ENCODE measurements around the gene ZBTB22. TPM values are rescaled to one million over a fixed set of nuclear protein-coding genes. Genes with fewer than 3 reads are reported as not detected.
"Not testable (repeated sequence)": the region's sequence is repeated elsewhere in the genome, so short reads cannot be mapped to it uniquely, and the experiment has no call there.

Gene ZBTB22
- total RNA-seq, 1 donor from 2014 or later, result 19.9 TPM

DNA sequence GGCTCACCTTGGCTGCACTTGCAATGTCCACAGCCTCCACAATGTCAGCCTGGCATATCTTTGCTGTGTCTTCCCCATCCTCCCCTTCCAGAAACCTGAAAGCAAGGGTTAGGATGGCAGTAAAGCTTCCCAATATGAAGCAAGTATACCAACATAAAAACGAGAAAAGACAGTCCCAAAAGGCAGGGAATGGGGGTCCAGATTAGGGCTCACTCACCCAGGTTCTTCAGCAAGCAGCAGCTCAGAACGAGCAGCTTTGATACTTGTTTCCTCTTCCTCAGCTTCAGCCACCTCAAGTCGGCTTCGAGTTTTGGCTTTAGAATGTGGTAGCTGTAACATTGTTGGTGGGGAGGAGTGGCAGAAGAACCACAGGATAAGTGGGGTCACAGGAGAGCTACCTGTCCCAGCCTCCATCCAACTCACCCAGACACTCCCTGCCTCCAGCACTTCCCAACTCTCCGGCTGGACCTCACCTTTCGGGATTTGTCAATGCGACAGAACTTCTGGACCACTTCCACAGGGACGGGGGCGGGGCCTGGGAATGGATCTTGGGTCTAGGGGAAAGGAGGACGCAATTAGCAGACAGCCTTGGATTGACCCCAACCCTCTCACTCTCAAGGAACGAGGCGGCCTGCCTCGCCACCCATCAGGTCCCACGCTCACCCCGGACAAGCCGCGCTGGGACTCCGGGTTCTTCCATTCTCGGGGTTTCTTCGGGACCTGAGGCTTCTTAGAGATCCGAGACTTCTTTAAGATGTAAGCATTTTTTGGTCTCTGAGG, 29.2 kb downstream of the ZBTB22 start:
- no peak for DNase-seq (ENCODE audit: low spot score)
- intact Hi-C loops (cut with DNase I), result no loop called here

DNA sequence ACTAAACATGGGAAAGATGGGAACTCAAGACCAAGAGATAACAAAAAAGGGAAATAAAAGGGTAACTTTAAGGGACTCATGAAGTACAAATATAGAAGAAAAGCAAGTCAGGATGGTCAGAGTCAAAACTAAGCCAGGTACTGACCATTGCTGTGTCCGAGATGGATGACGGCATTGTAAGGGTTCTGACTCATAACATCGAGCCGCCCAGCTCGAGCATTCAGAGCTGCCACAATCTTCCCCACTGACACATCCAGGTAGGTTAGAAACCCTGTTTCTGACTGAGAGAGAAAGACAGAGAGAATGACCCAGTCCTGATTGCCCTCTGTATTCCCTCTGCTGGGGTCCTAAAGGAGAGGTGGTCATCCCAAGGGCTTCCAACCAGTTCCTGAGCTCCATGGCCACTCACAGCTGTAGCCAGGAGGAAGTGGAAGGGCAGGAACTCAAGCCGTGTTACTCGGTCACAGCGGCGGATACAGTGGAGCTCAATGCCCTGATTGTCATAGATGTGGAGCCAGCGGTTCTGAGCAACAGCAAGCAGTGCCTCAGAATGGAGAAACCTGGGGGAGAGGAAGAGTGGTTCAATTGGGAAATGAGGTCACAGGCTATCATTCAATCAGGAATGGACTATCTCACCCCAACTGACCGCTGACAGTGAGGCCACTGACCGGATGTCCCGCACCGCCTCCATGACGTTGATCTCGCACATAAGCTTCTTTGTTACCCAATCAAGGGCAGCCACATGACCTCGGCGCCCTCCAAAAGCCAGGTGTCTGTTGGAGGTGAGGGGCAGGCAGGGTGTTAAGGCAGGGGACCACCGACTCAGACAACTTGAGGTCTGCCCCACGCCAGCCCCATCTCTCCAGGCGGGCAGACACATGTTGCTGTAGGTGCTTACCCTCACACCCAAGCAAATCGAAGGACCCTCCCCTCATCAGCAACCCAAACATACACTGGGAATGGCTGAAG, 30.3 kb downstream of the ZBTB22 start:
- intact Hi-C loops (cut with DNase I), result no loop called here
- DNase-seq (ENCODE audit: low spot score), result no peak

DNA sequence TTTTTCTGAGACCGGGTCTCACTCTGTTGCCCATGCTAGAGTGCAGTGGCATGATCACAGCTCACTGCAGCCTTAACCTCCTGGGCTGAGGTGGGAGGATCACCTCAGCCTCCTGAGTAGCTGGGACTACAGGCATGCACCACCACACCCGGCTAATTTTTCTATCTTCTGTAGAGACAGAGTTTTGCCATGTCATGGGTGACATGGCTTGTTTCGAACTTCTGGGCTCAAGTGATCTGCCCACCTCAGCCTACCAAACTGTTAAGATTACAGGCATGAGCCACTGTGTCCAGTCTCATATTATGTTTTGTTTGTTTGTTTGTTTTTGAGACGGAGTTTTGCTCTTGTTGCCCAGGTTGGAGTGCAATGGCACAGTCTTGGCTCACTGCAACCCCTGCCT, 32.3 kb downstream of the ZBTB22 start:
- DNase-seq (ENCODE audit: low spot score); intact Hi-C loops (cut with DNase I): not testable (repeated sequence)

DNA sequence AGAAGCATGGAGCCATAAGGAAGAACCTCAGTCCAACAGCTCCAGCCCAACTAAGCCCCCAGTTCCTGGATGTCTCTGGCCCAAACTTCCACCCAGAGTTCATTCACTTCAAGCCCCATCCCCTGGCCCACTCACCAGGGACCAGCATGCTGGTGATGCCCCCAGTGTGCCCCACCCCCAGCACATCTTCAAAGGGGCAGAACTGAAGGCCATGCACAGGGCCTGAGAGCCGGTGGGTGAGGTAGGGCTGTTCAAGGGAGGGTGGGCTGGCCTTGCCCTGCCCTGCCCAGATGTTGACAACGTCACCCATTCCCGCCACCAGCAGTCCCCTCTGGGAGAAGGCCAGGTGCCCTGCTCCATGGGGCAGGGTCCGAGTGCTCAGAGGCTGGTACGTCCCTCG, 37.0 kb downstream of the ZBTB22 start:
- intact Hi-C loops (cut with DNase I), result loop anchor here (2.0 kb wide), 1 partner anchor 64 kb away; no protein-coding TSS in a partner anchor
- DNase-seq (ENCODE audit: low spot score), result no peak

DNA sequence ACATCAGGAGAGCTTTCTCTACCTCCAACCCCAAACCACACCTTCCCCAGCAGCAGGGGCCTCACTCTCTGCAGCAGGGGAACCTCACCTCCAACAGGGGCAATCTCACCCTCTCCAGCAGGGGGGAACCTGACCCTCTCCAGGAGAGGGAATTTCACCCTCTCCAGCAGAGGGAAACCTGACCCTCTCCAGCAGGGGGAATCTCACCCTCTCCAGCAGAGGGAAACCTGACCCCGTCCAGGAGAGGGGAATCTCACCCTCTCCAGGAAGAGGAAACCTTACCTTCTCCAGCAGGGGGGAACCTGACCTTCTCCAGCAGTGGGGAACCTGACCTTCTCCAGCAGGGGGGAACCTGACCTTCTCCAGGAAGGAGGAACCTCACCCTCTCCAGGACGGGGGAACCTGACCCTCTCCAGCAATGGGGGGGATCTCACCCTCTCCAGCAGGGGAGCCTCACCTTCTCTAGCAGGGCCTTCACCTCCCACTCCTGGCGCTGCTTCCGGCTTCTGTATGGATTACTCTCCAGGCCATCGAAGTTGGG, 37.5 kb downstream of the ZBTB22 start:
- intact Hi-C loops (cut with DNase I), result loop anchor here (2.0 kb wide), 1 partner anchor 65 kb away; no protein-coding TSS in a partner anchor
- DNase-seq (ENCODE audit: low spot score), result no peak

DNA sequence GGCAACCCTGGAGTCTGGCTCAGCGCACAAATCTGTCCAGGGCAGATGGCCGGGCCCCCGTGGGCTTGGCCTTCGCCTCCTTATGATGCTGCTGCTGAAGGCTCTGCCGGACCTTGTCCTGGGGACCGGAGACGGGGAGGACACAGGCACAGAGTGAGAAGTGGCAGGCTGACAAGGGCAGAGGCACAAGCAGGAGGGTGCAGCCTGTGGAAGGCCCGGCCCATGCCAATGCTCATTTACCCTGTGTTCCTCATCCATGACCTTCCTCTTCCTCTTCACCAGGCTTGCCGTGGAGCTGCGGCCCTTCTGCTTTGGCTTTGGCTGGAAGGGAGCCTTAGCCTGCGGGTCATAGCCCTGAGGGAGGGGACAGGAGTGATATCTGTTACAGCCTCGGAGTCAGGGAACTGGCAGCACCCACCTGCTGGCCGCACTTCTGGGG, 38.3 kb downstream of the ZBTB22 start:
- intact Hi-C loops (cut with DNase I), result no loop called here

DNA sequence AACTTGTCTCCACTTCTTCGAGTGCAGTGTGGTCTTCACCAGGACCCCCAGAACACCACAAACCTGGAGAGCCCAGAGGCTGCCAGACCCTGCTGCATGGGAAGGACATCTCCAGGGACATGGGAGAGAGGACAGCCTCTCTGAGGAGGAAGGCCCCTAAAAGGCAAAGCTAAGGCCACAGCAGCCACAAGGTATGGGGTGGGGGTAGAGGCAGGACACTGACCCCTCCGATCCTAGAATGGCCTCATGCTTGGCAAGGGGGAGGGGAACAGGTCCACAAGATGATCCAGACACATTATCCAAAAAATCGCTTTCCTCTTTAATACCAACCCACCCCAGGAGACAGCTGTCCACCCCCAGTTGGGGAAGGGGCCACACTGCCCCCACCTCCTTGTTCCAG, 38.7 kb downstream of the ZBTB22 start:
- intact Hi-C loops (cut with DNase I), result no loop called here

More for the DNA sequence above, 38.3 kb downstream of the ZBTB22 start:
- no peak for DNase-seq (ENCODE audit: low spot score)

DNA sequence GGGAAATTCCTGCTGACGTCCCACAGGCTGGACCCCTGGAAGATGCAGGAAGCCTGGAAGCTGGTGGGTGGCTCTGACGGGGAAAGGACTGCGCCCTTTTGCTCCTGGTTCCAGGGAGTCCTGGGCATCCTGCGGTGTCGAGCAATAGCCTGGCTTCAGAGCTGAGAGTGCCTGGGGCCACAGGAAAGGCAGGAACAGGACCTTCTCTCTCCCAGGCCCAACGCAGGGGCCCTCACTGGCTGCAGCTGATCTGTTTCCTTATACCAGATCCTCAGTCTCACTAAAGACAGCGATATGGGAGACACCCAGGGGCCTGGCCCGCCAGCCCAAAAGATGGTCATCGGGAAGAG, 39.2 kb downstream of the ZBTB22 start:
- no peak for DNase-seq (ENCODE audit: low spot score)
- intact Hi-C loops (cut with DNase I), result no loop called here

More for the DNA sequence above, 38.7 kb downstream of the ZBTB22 start:
- DNase-seq (ENCODE audit: low spot score), result no peak

DNA sequence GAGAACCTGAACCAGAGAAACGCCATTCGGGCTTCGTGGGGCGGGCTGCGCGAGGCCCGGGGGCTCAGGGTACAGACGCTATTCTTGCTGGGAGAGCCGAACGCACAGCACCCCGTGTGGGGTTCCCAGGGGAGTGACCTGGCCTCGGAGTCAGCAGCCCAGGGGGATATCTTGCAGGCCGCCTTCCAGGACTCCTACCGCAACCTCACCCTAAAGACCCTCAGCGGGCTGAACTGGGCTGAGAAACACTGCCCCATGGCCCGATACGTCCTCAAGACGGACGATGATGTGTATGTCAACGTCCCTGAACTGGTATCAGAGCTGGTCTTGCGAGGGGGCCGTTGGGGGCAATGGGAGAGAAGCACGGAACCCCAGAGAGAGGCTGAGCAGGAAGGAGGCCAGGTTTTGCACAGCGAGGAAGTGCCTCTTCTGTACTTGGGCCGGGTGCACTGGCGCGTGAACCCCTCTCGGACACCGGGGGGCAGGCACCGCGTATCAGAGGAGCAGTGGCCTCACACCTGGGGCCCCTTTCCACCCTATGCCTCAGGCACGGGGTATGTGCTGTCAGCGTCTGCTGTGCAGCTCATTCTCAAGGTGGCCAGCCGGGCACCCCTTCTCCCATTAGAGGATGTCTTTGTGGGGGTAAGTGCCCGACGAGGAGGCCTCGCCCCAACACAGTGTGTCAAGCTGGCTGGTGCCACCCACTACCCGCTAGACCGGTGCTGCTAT, 39.7 kb downstream of the ZBTB22 start:
- no peak for DNase-seq (ENCODE audit: low spot score)
- intact Hi-C loops (cut with DNase I), result loop anchor here (1.0 kb wide), 1 partner anchor 21 kb away; no protein-coding TSS in a partner anchor

DNA sequence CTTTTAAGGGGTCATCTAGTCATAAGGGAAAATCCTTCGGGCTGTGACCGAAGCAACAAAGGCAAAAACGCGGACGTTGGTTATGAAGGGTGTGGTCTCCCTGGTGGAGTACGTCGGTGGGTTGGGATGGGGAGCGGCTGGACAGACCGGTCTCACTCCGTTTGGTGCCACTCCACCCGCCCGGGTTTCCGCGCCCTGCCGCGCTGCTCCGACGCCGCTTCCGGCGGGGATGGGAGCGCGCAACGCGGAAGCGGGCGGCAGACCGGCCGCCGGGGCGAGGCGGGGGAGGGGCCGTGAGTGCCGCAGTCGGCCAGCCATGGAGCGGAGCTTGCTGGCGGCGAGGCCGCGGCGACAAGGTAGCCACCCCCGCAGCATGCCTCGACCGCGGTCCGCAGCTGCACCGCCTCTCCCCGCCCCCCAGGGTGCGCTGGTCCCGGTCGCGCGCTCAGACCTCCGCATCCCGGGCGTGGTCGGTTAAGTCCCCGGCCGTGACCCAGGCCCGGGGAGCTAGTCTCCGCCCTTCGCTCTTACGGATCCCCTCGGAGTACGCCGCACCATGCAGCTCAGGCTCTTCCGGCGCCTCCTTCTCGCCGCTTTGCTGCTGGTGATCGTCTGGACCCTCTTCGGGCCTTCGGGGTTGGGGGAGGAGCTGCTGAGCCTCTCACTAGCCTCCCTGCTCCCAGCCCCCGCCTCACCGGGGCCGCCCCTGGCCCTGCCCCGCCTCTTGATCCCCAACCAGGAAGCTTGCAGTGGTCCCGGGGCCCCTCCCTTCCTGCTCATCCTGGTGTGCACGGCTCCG, 40.5 kb downstream of the ZBTB22 start, which contains the start of gene B3GALT4:
Gene B3GALT4, plus strand, starts transcription at position 260 of the 799 bp plus-strand sequence. Its CDS starts 297 bp downstream, at position 557.
- peak; percentile 90 for DNase-seq (ENCODE audit: low spot score)
- intact Hi-C loops (cut with DNase I), result loop anchor here (1.0 kb wide), 1 partner anchor 22 kb away; no protein-coding TSS in a partner anchor

DNA sequence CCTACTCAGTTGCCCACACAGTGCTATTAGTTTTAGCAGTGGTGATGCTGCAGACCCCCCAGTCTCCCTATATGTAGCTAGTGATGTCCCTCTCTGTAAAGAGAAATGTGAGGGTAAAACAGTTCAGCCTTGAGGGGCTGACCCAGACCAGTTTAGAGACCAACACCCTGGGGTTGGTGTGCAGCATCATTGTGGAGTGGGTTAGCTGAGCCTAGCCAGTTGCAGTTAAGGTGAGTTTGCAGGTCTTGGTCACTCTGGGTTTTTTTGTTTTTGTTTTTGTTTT, 41.0 kb downstream of the ZBTB22 start:
- DNase-seq (ENCODE audit: low spot score), result no peak
- intact Hi-C loops (cut with DNase I), result no loop called here

DNA sequence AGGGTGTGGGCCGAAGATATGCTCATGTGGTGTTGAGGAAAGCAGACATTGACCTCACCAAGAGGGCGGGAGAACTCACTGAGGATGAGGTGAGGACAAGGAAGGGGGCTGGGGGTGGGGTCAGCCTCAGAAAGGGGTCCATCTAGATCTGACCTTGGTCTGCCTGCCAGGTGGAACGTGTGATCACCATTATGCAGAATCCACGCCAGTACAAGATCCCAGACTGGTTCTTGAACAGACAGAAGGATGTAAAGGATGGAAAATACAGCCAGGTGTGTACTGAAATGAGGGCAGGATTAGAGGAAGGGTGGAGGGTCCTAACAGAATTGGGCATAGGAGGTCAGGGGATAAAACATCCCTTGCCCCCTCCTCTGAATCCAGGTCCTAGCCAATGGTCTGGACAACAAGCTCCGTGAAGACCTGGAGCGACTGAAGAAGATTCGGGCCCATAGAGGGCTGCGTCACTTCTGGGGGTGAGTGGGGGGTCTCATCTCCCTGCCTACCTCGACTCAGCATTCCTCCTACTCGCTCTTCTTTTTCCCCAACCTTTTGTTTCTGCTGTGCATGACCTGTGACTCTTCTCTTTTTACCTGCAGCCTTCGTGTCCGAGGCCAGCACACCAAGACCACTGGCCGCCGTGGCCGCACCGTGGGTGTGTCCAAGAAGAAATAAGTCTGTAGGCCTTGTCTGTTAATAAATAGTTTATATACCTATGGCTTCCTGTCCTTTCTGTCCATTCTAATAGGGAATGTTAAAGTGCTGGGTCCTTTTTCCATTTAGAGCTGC, 41.6 kb downstream of the ZBTB22 start:
- DNase-seq (ENCODE audit: low spot score); intact Hi-C loops (cut with DNase I): not testable (repeated sequence)

DNA sequence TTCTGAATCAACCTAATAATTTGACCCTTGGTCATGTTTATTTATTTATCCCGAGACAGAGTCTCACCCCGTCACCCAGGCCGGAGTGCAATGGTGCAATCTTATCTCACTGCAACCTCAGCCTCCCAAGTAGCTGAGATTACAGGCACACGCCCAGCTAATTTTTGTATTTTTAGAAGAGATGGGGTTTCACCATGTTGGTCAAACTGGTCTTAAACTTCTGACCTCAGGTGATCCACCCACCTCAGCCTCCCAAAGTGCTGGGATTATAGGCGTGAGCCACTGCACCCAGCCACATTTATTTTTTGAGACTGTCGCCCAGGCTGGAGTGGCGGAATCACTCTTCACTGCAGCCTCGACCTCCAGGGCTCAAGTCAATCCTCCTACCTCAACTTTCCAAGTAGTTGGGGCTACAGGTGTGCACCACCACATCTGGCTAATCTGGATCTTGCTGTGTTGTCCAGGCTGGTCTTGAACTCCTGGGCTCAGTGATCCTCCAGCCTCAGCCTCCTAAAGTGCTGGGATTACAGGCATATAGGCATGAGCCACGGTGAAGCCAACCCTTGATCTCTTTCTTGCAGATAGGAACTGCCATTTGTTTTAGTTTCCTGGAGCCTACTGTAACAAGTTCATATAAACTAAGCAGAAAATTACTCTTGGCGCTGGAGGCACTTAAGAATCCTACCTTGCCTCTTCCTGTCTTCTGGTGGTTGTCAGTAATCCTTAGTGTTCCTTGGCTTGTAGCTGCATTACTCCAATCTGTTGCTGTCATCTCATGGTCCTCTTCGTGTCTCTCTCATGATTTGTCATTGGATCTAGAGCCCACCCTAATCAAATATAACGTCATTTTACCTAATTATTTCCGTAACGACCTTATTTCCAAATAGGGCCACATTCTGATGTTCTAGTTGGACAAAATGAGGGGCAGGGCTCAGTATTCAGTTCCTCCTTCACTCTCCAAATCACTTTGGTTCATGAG, 43.3 kb downstream of the ZBTB22 start:
- no peak for DNase-seq (ENCODE audit: low spot score)
- intact Hi-C loops (cut with DNase I), result no loop called here

DNA sequence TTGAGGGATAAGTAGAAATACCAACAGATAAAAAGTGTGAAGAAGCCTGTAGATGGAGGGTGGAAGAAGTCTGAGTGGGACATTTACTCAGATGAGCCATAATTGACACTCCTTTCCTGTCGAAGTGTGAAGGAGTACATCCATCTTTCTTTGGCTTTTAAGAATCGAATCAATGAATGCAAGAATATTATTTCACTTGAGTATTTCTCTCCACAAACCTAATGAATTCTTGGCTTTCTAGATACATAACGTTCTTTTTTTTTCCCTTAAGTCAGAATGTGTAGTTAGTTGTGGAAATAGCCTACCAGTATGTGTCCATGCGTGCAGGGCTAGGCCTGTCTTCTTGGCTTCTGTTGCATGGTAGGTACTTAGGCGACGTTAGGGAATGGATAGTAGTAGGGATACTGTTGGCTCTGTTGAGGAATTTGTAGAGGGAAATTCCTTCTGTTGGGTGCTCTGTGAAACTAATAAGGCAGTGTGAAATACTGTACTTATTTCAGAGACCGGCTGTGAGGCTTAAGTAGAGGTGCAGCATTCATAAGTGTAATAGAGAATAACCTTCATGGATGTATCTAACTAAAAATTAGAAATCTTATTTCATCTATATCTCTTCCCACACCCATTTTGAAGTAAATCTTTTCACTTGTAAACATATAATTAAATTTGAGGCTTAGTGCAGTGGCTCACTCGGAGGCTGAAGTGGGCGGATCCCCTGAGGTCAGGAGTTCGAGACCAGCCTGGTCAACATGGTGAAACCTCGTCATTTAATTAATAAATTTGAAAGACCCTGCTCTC, 44.2 kb downstream of the ZBTB22 start:
- no peak for DNase-seq (ENCODE audit: low spot score)
- intact Hi-C loops (cut with DNase I), result no loop called here

DNA sequence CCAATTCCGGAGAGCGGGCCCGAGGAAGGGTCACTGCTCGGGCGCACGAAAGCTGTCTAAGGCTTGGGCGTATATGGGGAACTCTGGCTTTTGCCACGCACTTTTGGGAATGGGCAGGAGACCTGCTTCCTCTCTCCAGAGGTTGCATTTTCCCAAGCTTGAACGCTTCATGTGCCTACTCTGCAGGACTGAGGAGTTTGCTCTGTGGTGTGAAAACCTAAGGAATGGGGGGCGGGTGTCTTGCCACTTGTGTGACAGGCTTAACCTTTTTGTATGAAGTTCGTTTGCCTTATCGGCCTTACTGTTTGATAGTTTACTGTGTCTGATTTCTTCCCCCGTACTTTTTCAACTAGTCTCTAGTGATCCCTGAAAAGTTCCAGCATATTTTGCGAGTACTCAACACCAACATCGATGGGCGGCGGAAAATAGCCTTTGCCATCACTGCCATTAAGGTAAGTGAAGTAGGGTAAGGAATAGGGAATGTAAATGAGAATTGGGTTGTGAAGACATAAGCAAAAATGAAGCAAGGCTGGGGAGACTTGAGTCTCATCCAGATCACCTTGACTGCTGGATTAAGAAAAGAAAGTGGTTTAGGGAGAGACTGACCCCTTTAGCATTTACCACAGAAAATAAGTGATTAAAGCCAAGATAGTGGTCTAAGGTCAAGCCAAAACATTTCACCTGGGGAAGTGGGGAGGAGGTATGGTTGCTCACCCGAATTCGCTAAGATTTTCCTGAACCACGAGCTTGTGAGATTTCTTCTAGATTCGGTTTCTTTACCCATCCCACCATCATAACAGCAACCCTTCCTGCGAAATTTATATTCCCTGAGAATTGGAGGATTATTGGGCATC, 45.0 kb downstream of the ZBTB22 start:
- DNase-seq (ENCODE audit: low spot score), result no peak
- intact Hi-C loops (cut with DNase I), result no loop called here

Measured in cardiac septum (tissue), 1 donor.